Measurements from ENCODE around the gene SCGB1D4. TPM values are rescaled to one million over a fixed set of nuclear protein-coding genes. Genes with fewer than 3 reads are reported as not detected.

The SCGB1D4 gene
- total RNA-seq, 1 donor from 2014 or later, result not detected

- Mint-ChIP-seq H3K9me3 (ENCODE audit: unreplicated experiment) (peaks cover 7% of the 10 kb centered on the region), H3K4me1 (ENCODE audit: low read depth, unreplicated experiment) (no peaks in the 10 kb centered on the region), H3K27ac (ENCODE audit: unreplicated experiment) (no peak overlapping the region), H3K27me3 (ENCODE audit: unreplicated experiment) (peaks cover 5% of the 10 kb centered on the region), H3K36me3 (ENCODE audit: unreplicated experiment) (peaks cover 6% of the 10 kb centered on the region), H3K4me3 (ENCODE audit: unreplicated experiment) (no peak overlapping the region)
- no peak for DNase-seq
- TF ChIP-seq CTCF (IDR thresholded peaks at IDR 0.05; ENCODE audit: partially characterized antibody, unreplicated experiment), result no peak
These were observed 25.6 kb downstream of the SCGB1D4 start for GRCh38 chr11:62273284-62273683.

- peaks cover 5% of the 10 kb centered on the region for H3K27me3 Mint-ChIP-seq (ENCODE audit: unreplicated experiment)
- no peaks in the 10 kb centered on the region for H3K9me3 Mint-ChIP-seq (ENCODE audit: unreplicated experiment)
- no peak within 1 kb of the TSS for H3K27ac Mint-ChIP-seq (ENCODE audit: unreplicated experiment)
- no peaks in the 10 kb centered on the region for H3K4me1 Mint-ChIP-seq (ENCODE audit: low read depth, unreplicated experiment)
- H3K36me3 Mint-ChIP-seq (ENCODE audit: unreplicated experiment), result no peaks in the 10 kb centered on the region
- TF ChIP-seq CTCF (IDR thresholded peaks at IDR 0.05; ENCODE audit: partially characterized antibody, unreplicated experiment), result no peak
- no peak within 1 kb of the TSS for H3K4me3 Mint-ChIP-seq (ENCODE audit: unreplicated experiment)
- DNase-seq, result no peak
These were observed 29.1 kb downstream of the SCGB1D4 start, which contains the start of gene SCGB2A2 for GRCh38 chr11:62269654-62270278. Gene SCGB2A2, plus strand, starts transcription at chr11:62270158. Its CDS starts 59 bp downstream, at chr11:62270217.

GRCh38 chr11:62267576-62267975 is 31.3 kb downstream of the SCGB1D4 start:
- no peak overlapping the region for H3K4me3 Mint-ChIP-seq (ENCODE audit: unreplicated experiment)
- H3K9me3 Mint-ChIP-seq (ENCODE audit: unreplicated experiment), result no peaks in the 10 kb centered on the region
- no peaks in the 10 kb centered on the region for H3K4me1 Mint-ChIP-seq (ENCODE audit: low read depth, unreplicated experiment)
- peaks cover 5% of the 10 kb centered on the region for H3K27me3 Mint-ChIP-seq (ENCODE audit: unreplicated experiment)
- no peak for DNase-seq
- H3K36me3 Mint-ChIP-seq (ENCODE audit: unreplicated experiment), result no peaks in the 10 kb centered on the region
- TF ChIP-seq CTCF (IDR thresholded peaks at IDR 0.05; ENCODE audit: partially characterized antibody, unreplicated experiment), result no peak
- H3K27ac Mint-ChIP-seq (ENCODE audit: unreplicated experiment), result no peak overlapping the region

- Mint-ChIP-seq H3K27me3 (ENCODE audit: unreplicated experiment) (peaks cover 5% of the 10 kb centered on the region), H3K36me3 (ENCODE audit: unreplicated experiment) (no peaks in the 10 kb centered on the region)
These were observed 31.8 kb downstream of the SCGB1D4 start for GRCh38 chr11:62267050-62267449.

More at GRCh38 chr11:62267050-62267449, 31.8 kb downstream of the SCGB1D4 start:
- Mint-ChIP-seq H3K4me3 (ENCODE audit: unreplicated experiment) (no peak overlapping the region), H3K4me1 (ENCODE audit: low read depth, unreplicated experiment) (no peaks in the 10 kb centered on the region), H3K9me3 (ENCODE audit: unreplicated experiment) (no peaks in the 10 kb centered on the region), H3K27ac (ENCODE audit: unreplicated experiment) (no peak overlapping the region)
- TF ChIP-seq CTCF (IDR thresholded peaks at IDR 0.05; ENCODE audit: partially characterized antibody, unreplicated experiment), result no peak
- DNase-seq, result no peak
